A549 treated with Mapracorat at 1 μM for 4 hours (cell line): ENCODE results near the gene IFITM1. TPM values are rescaled to one million over a fixed set of nuclear protein-coding genes. Genes with fewer than 3 reads are reported as not detected.

ENCODE experiments used
- total RNA-seq: library from RNA; stranded (reverse); fragments of 200-300 nt; extraction: Qiagen RNA extraction; gene quantifications from 5 replicates; pipeline ENCODE4 v1.2.3, GENCODE V29; 2022

Gene IFITM1
- total RNA-seq = 0.36 to 0.80 TPM (median 0.52 TPM) in 5 replicates

GRCh38 chr11:313787-314553, at the start of gene IFITM1:
IFITM1 (plus strand) TSS chr11:314040; CDS start chr11:314171, 131 bp downstream.

GRCh38 chr11:278001-278951, 35.6 kb upstream of the IFITM1 start, which contains the start of gene NLRP6:
NLRP6 (plus strand) TSS chr11:278407; CDS start chr11:278570, 163 bp downstream.

GRCh38 chr11:288478-289397, 25.1 kb upstream of the IFITM1 start, which contains the start of gene PGGHG:
PGGHG (plus strand) TSS chr11:289126; CDS start chr11:289817, 691 bp downstream.

GRCh38 chr11:299081-299891, 14.6 kb upstream of the IFITM1 start, which contains the start of gene IFITM5:
IFITM5 (minus strand) TSS chr11:299526; CDS start chr11:299490, 36 bp downstream.

DNA sequence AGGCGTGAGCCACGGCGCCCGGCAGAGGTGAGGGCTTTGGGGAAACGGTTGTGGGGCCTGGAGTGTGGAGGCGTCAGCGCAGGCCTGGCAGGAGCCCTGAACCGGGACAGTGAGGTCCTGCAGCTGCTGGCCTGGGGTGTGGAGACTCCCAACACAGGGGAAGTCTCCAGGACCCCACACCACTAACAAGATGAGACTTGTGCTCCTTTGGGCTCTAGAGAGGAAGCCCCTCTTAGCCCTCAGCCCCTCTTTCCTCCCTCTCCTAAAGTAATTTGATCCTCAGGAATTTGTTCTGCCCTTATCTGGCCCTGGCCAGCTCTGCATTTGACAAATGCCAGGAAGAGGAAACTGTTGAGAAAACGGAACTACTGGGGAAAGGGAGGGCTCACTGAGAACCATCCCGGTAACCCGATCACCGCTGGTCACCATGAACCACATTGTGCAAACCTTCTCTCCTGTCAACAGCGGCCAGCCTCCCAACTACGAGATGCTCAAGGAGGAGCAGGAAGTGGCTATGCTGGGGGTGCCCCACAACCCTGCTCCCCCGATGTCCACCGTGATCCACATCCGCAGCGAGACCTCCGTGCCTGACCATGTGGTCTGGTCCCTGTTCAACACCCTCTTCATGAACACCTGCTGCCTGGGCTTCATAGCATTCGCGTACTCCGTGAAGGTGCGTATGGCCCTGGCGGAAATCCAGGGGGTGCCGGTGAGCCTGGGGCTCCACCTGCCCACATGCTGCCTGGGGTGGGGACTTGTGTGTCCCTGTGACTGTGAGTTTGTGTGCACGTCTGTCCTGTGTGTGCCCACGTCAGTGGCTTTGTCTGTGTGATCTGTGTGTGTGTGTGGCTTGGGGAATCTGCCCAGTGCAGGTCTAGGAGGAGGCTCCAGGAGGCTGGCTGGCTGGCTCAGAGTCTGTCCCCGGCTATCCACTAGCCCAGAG, 5.8 kb upstream of the IFITM1 start, which contains the start of gene IFITM2:
Gene IFITM2 (plus strand): TSS at position 51 of the 943 bp plus-strand sequence. CDS start 377 bp downstream, at position 428.

Other genes with a start within 250 kb of the IFITM1 start
- not detected in 5 replicates for gene SCGB1C1, start 121.0 kb upstream of the IFITM1 start, total RNA-seq
- 37.3 to 46.4 TPM (median 44.1 TPM) in 5 replicates for gene BET1L, start 106.6 kb upstream of the IFITM1 start, total RNA-seq
- gene RIC8A, start 106.3 kb upstream of the IFITM1 start, total RNA-seq = 117 to 140 TPM (median 122 TPM) in 5 replicates
- gene SIRT3, start 77.7 kb upstream of the IFITM1 start, total RNA-seq = 18.1 to 24.4 TPM (median 19.8 TPM) in 5 replicates
- 166 to 190 TPM (median 177 TPM) in 5 replicates for gene PSMD13, start 77.1 kb upstream of the IFITM1 start, total RNA-seq
- gene NLRP6, start 35.6 kb upstream of the IFITM1 start, total RNA-seq = not detected in 5 replicates
- 6.8 to 14.5 TPM (median 11.5 TPM) in 5 replicates for gene PGGHG, start 24.9 kb upstream of the IFITM1 start, total RNA-seq
- not detected in 5 replicates for gene IFITM5, start 14.5 kb upstream of the IFITM1 start, total RNA-seq
- gene IFITM2, start 6.2 kb upstream of the IFITM1 start, total RNA-seq = 57.0 to 66.9 TPM (median 63.2 TPM) in 5 replicates
- 23.0 to 37.6 TPM (median 29.5 TPM) in 5 replicates for gene IFITM3, start 6.8 kb downstream of the IFITM1 start, total RNA-seq
- gene B4GALNT4, start 55.5 kb downstream of the IFITM1 start, total RNA-seq = 11.8 to 23.3 TPM (median 18.8 TPM) in 5 replicates
- gene PKP3, start 80.2 kb downstream of the IFITM1 start, total RNA-seq = 24.1 to 42.6 TPM (median 38.1 TPM) in 5 replicates
- gene SIGIRR, start 101.0 kb downstream of the IFITM1 start, total RNA-seq = 62.5 to 93.9 TPM (median 85.8 TPM) in 5 replicates
- 0.64 to 1.3 TPM (median 0.88 TPM) in 5 replicates for gene ANO9, start 128.0 kb downstream of the IFITM1 start, total RNA-seq
- gene PTDSS2, start 136.2 kb downstream of the IFITM1 start, total RNA-seq = 33.8 to 48.0 TPM (median 43.2 TPM) in 5 replicates
- 130 to 184 TPM (median 173 TPM) in 5 replicates for gene RNH1, start 193.2 kb downstream of the IFITM1 start, total RNA-seq
- 109 to 168 TPM (median 154 TPM) in 5 replicates for gene HRAS, start 221.5 kb downstream of the IFITM1 start, total RNA-seq
- gene LRRC56, start 223.5 kb downstream of the IFITM1 start, total RNA-seq = 0.54 to 1.1 TPM (median 0.72 TPM) in 5 replicates
- gene LMNTD2, start 246.7 kb downstream of the IFITM1 start, total RNA-seq = 2.0 to 3.0 TPM (median 2.7 TPM) in 5 replicates
- 39.7 to 54.5 TPM (median 51.0 TPM) in 5 replicates for gene RASSF7, start 246.9 kb downstream of the IFITM1 start, total RNA-seq